ENCODE results near the gene PPIB. TPM values are rescaled to one million over a fixed set of nuclear protein-coding genes. Genes with fewer than 3 reads are reported as not detected.

The PPIB gene
- total and polyA plus RNA-seq, 2 experiments from 2014 or later, result 1,188 to 1,748 TPM

DNA sequence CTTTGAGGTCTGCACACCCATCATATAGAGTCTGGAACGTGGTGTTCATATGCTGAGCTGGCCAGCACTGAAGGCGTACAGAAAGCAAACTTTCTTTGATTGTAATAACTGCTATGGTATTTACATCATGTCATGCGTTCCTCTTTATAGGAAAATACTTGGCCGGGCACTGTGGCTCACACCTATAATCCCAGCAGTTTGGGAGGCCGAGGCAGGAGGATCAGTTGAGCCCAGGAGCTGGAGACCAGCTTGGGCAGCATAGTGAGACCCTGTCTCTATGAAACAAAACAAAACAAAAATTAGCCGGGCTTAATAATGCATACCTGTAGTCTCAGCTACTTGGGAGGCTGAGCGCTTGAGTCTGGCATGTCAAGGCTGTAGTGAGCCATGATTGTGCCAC, 14.7 kb downstream of the PPIB start:
- Histone ChIP-seq H3K4me3 (no peak overlapping the region), H3K4me1 (ENCODE audit: insufficient read depth) (no peaks in the 10 kb centered on the region), H3K9me3 (ENCODE audit: low read depth) (no peaks in the 10 kb centered on the region), H3K79me2 (ENCODE audit: insufficient read depth) (no peaks in the 10 kb centered on the region), H3K9me2 (ENCODE audit: insufficient read depth) (no peaks in the 10 kb centered on the region), H3K9ac (no peak overlapping the region), H4K20me1 (ENCODE audit: insufficient read depth) (no peaks in the 10 kb centered on the region), H3K36me3 (ENCODE audit: low read depth) (peaks cover 6% of the 10 kb centered on the region; the same call in 1 of the 2 replicates), H3F3A (ENCODE audit: insufficient read depth) (peaks cover 12% of the 10 kb centered on the region; the same call in 1 of the 2 replicates), H3K27ac (no peak overlapping the region), H3K4me2 (ENCODE audit: unreplicated experiment) (no peak overlapping the region), H3K27me3 (replicated peaks; ENCODE audit: insufficient read depth) (peaks cover 10% of the 10 kb centered on the region; the same call in 1 of the 2 replicates), H2AFZ (no peak overlapping the region)
- WGBS, 2 experiments (ENCODE audit: low coverage in 1 of 2, low lambda C conversion rate in 2 of 2, missing lambda C conversion rate in 2 of 2), result 37 to 38% methylated on average over 7 of the region's 7 CpGs
- in situ Hi-C loops (cut with MboI), result no loop called here
- no peak for DNase-seq
- TF ChIP-seq EZH2phosphoT487 (IDR thresholded peaks at IDR 0.05; ENCODE audit: insufficient read depth, low read depth) (no peak), EZH2 (IDR thresholded peaks at IDR 0.05; ENCODE audit: insufficient read depth, poor library complexity, severe bottlenecking) (no peak)

DNA sequence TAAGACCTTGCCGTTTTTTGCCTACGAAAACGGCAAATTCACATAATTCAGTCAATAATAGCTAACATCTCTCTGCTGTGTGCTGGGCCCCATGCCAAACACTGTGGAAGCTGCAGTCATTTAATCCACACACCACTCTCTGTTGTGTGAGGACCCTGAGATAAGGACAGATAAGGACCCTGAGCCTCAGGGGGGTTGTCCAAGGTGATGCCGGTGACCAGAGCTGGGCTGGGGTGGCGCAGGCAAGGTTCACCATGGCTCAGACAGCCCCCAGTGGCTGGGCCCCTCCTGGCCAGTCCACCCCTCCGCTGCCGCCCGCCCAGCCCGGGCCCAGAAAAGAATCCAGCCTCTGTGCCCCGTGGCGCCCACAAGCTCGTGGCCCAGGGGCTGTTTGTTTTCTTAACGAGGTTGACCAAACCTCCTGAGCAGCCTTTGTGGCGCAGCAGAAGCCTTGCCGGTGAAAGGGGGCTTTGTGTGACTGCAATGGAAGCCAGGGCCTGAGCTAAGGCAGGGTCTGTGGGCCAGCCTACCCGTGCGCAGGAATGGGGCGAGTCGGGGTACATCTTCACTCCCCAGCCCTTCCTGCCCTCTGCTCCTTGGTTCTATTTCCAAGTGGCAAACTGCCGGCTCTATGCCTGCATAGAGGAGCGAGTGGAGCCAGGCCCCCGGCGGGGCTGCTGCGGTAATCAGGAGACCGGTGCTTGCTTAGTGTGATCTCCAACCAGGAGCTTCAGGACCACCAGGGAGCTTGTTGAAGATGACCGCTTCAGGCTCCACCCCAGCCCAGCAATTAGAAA, 15.7 kb downstream of the PPIB start:
- H3K4me2 ChIP-seq (ENCODE audit: unreplicated experiment), result no peak overlapping the region
- H3K27me3 ChIP-seq (replicated peaks; ENCODE audit: insufficient read depth), result 0 out of 2 replicates have a peak, but pooled peaks cover 1% of the 10 kb centered on the region
- H3K27ac ChIP-seq, result no peak overlapping the region
- no peak overlapping the region for H3K4me3 ChIP-seq
- H2AFZ ChIP-seq, result no peak overlapping the region
- TF ChIP-seq EZH2 (IDR thresholded peaks at IDR 0.05; ENCODE audit: insufficient read depth, poor library complexity, severe bottlenecking), result no peak
- no peak for TF ChIP-seq EZH2phosphoT487 (IDR thresholded peaks at IDR 0.05; ENCODE audit: insufficient read depth, low read depth)
- H3K9ac ChIP-seq, result no peak overlapping the region
- H3K4me1 ChIP-seq (ENCODE audit: insufficient read depth), result no peaks in the 10 kb centered on the region
- in situ Hi-C loops (cut with MboI), result no loop called here
- H3K9me3 ChIP-seq (ENCODE audit: low read depth), result no peaks in the 10 kb centered on the region
- WGBS, 2 experiments (ENCODE audit: low coverage in 1 of 2, low lambda C conversion rate in 2 of 2, missing lambda C conversion rate in 2 of 2), result 81 to 85% methylated on average over 26 of the region's 26 CpGs
- no peak for DNase-seq
- H3K79me2 ChIP-seq (ENCODE audit: insufficient read depth), result no peaks in the 10 kb centered on the region
- H3K36me3 ChIP-seq (ENCODE audit: low read depth), result peaks cover 6% of the 10 kb centered on the region; the same call in 1 of the 2 replicates
- no peaks in the 10 kb centered on the region for H3K9me2 ChIP-seq (ENCODE audit: insufficient read depth)
- no peaks in the 10 kb centered on the region for H4K20me1 ChIP-seq (ENCODE audit: insufficient read depth)
- H3F3A ChIP-seq (ENCODE audit: insufficient read depth), result peaks cover 7% of the 10 kb centered on the region; the same call in 1 of the 2 replicates

DNA sequence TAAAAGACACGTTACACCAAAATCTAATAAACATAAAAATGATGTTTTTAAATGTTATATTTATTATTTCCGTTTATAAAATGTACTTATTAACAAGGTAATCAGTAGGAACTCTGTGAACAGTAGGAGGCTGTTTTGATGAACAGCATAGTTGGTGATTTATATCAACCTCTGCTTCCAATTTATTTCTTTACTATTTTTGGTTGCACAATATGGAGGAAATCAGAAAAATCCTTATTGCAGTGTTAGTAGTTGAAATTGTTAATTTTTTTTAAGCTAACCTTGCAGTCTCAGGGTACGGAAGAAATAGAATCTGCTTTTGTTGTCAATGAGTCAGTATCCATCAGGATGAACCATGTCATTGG, 16.3 kb downstream of the PPIB start:
- no peak overlapping the region for H3K27ac ChIP-seq

DNA sequence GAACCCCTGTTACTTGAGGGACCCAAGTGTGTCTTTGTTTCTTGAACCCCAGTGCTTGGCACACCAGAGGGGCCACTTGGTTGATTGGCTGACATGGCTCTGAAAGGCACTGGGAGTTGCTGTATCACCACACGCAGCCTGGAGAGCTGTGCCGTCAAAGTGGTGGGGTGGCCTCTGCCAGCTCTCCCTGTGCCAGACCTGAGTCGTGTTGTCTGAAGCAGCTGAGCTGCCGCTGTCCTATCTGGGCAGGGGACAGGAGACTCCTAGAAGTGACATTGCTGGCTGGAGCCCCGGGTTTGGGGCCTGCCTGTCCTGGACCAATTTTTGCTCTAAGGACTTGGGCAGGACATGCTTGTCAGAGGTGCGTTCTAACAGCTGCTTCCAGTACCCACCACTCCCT, 16.8 kb downstream of the PPIB start:
- WGBS, 2 experiments (ENCODE audit: low coverage in 1 of 2, low lambda C conversion rate in 2 of 2, missing lambda C conversion rate in 2 of 2), result 40 to 53% methylated on average over 5 of the region's 6 CpGs
- H3K27me3 ChIP-seq (replicated peaks; ENCODE audit: insufficient read depth), result no peaks in the 10 kb centered on the region
- no peak overlapping the region for H3K4me3 ChIP-seq
- no peak overlapping the region for H3K4me2 ChIP-seq (ENCODE audit: unreplicated experiment)
- H3K9ac ChIP-seq, result no peak overlapping the region
- TF ChIP-seq EZH2phosphoT487 (IDR thresholded peaks at IDR 0.05; ENCODE audit: insufficient read depth, low read depth), result no peak
- no peak for TF ChIP-seq EZH2 (IDR thresholded peaks at IDR 0.05; ENCODE audit: insufficient read depth, poor library complexity, severe bottlenecking)
- no peaks in the 10 kb centered on the region for H3K9me2 ChIP-seq (ENCODE audit: insufficient read depth)
- no peaks in the 10 kb centered on the region for H3K9me3 ChIP-seq (ENCODE audit: low read depth)
- peaks cover 7% of the 10 kb centered on the region; the same call in 1 of the 2 replicates for H3F3A ChIP-seq (ENCODE audit: insufficient read depth)
- no peaks in the 10 kb centered on the region for H3K79me2 ChIP-seq (ENCODE audit: insufficient read depth)
- no peaks in the 10 kb centered on the region for H4K20me1 ChIP-seq (ENCODE audit: insufficient read depth)
- no peaks in the 10 kb centered on the region for H3K4me1 ChIP-seq (ENCODE audit: insufficient read depth)
- no peak overlapping the region for H2AFZ ChIP-seq
- DNase-seq, result no peak
- peaks cover 10% of the 10 kb centered on the region; the same call in 1 of the 2 replicates for H3K36me3 ChIP-seq (ENCODE audit: low read depth)
- H3K27ac ChIP-seq, result no peak overlapping the region
- in situ Hi-C loops (cut with MboI), result no loop called here

More for the DNA sequence above, 16.3 kb downstream of the PPIB start:
- Histone ChIP-seq H3K4me2 (ENCODE audit: unreplicated experiment) (no peak overlapping the region), H3K4me1 (ENCODE audit: insufficient read depth) (no peaks in the 10 kb centered on the region), H3F3A (ENCODE audit: insufficient read depth) (peaks cover 7% of the 10 kb centered on the region; the same call in 1 of the 2 replicates), H3K27me3 (replicated peaks; ENCODE audit: insufficient read depth) (no peaks in the 10 kb centered on the region), H4K20me1 (ENCODE audit: insufficient read depth) (no peaks in the 10 kb centered on the region), H3K9me2 (ENCODE audit: insufficient read depth) (no peaks in the 10 kb centered on the region), H3K36me3 (ENCODE audit: low read depth) (peaks cover 6% of the 10 kb centered on the region; the same call in 1 of the 2 replicates), H3K9me3 (ENCODE audit: low read depth) (no peaks in the 10 kb centered on the region), H3K4me3 (no peak overlapping the region), H2AFZ (no peak overlapping the region), H3K9ac (no peak overlapping the region), H3K79me2 (ENCODE audit: insufficient read depth) (no peaks in the 10 kb centered on the region)
- in situ Hi-C loops (cut with MboI), result no loop called here
- TF ChIP-seq EZH2phosphoT487 (IDR thresholded peaks at IDR 0.05; ENCODE audit: insufficient read depth, low read depth) (no peak), EZH2 (IDR thresholded peaks at IDR 0.05; ENCODE audit: insufficient read depth, poor library complexity, severe bottlenecking) (no peak)
- 57 to 64% methylated on average over 3 of the region's 3 CpGs for WGBS, 2 experiments (ENCODE audit: low coverage in 1 of 2, low lambda C conversion rate in 2 of 2, missing lambda C conversion rate in 2 of 2)
- DNase-seq, result no peak
